ENCODE results near the gene GRAP2.

GRCh38 chr22:39905687-39906086 is 4.8 kb downstream of the GRAP2 start:
- TF ChIP-seq CTCF (IDR thresholded peaks at IDR 0.05) (no peak), REST (IDR thresholded peaks at IDR 0.05; ENCODE audit: insufficient read depth in 1 of 2, low read depth in 2 of 2, low read length in 1 of 2) (no peak)

All from Panc1 (cell line).